ENCODE measurements around the gene CCDC187.
A peak's percentile ranks its signal among the peaks of the same experiment; 100 is the strongest.

Gene CCDC187

DNA sequence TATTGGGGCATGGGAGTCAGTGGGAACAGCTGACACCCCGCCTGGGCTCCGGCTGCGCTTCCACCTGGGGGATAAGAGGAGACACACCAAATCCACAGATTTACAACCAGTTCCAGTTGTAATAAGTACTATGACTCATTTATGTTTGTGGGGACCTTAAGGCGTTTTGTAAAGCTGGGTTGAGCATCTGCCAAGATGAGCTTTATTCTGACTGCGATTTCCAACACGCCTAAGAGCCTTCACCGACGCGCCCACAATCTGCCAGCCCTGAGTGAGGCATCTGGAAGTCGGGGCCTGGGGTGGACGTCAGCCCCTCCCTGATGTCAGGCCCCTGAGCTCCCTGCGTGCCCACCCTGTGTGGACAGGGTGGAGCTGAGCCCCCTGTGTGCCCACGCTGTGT is 84.6 kb downstream of the CCDC187 start:
- peak; percentile 16 for DNase-seq (ENCODE audit: low read depth)
- TF ChIP-seq, protein P1, sequence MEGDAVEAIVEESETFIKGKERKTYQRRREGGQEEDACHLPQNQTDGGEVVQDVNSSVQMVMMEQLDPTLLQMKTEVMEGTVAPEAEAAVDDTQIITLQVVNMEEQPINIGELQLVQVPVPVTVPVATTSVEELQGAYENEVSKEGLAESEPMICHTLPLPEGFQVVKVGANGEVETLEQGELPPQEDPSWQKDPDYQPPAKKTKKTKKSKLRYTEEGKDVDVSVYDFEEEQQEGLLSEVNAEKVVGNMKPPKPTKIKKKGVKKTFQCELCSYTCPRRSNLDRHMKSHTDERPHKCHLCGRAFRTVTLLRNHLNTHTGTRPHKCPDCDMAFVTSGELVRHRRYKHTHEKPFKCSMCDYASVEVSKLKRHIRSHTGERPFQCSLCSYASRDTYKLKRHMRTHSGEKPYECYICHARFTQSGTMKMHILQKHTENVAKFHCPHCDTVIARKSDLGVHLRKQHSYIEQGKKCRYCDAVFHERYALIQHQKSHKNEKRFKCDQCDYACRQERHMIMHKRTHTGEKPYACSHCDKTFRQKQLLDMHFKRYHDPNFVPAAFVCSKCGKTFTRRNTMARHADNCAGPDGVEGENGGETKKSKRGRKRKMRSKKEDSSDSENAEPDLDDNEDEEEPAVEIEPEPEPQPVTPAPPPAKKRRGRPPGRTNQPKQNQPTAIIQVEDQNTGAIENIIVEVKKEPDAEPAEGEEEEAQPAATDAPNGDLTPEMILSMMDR (conservative IDR thresholded peaks at IDR 0.05; ENCODE audit: low read depth, low read length): no peak
- H3K4me3 ChIP-seq (ENCODE audit: low read length): no peak overlapping the region

DNA sequence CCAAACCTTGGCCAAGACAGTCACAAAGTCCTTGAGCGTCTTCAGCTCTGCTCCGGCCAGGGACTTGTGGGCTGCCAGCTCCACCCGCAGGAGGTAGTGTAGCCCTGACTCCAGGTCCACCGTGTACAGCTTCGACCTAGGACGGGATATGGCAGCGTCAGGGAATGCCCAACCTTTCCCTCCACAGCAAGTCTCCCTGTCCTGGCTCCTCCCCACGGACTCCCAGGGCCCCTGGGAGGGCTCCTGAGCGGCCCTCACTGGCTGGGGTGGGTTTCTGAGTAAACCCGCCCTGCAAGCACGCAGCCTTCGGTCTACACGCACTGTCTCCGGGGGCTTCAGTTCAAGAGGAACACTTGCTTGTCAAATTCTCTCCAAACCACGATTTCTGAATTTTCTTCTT is 85.2 kb downstream of the CCDC187 start:
- TF ChIP-seq, protein P1 (conservative IDR thresholded peaks at IDR 0.05; ENCODE audit: low read depth, low read length): no peak

DNA sequence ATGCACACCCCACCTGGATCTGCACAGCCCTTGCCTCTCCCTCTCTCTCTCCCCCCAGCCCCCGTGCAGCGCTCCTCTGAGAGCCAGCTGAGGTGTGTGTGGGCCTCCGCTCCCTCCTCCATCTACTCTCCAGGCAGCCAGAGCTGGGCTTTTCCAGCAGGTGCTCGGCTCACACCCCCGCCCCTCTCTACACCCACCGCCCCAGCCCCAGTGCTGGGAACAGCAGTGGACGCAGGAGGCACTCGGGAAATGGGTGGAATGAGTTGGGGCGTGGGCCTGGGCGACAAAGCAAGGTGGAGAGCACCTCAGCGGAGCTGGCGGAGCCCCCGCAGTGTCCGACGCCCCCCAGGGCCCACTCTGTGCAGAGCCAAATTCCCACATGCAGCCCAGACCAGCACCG is 85.6 kb downstream of the CCDC187 start:
- H3K4me3 ChIP-seq (ENCODE audit: low read length): no peak overlapping the region
- TF ChIP-seq, protein P1 (conservative IDR thresholded peaks at IDR 0.05; ENCODE audit: low read depth, low read length): no peak
- DNase-seq (ENCODE audit: low read depth): no peak

More for the DNA sequence above, 85.2 kb downstream of the CCDC187 start:
- no peak for DNase-seq (ENCODE audit: low read depth)
- no peak overlapping the region for H3K4me3 ChIP-seq (ENCODE audit: low read length)

DNA sequence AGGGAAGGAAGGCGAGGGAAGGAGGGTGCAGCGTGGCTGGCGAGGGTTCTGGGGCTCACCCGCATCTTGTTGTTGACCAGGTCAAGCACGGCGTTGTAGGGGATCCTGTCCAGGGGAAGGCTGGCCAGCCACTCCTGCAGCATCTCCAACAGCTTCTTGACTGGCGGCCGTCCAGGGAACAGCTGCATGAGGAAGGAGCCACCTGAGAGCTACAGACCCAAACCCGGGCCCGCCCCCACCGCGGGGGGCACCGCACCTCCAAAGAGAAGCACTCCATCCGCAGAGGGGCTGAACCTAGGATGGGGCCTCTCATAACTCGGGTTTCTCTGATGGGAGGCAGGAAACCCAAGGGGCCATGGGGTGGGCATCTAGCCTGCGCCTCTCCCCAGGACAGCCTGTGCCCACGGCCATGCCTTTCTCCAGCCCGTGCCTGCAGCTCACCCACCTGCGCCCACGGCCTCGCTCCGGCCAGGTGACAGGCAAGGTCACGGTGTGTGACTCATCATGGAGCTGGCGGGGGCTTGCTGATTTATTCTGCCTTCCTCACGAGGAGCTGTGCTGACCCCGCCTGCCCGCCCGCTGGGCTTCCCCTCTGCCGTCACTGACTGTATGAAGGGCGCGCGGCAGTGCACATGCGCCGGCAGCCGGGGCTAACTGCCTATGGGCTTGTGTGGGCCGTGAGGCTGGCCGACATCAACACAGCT is 87.2 kb downstream of the CCDC187 start:
- TF ChIP-seq, protein P1 (conservative IDR thresholded peaks at IDR 0.05; ENCODE audit: low read depth, low read length): no peak
- DNase-seq (ENCODE audit: low read depth): no peak
- H3K4me3 ChIP-seq (ENCODE audit: low read length): no peak overlapping the region

DNA sequence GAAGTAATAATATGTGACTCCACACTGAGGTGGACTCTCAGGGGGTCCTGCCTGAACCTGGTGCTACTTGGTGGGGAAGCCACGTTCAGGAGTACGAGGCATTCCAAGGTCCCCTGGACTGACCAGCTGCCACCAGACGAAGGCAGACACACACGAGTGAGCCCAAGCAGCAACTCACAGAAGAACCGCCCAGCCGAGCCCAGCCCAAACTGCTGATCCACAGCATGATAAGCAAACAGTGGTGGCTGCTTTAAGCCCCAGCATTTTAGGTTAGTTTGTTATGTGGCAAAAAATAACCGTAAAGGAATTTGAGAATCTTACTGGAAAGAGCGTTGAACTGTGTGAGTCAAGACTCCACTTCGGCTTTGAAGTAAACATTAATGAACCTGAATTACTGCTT is 90.2 kb downstream of the CCDC187 start:
- TF ChIP-seq, protein P1 (conservative IDR thresholded peaks at IDR 0.05; ENCODE audit: low read depth, low read length): no peak
- no peak for DNase-seq (ENCODE audit: low read depth)
- H3K4me3 ChIP-seq (ENCODE audit: low read length): no peak overlapping the region

DNA sequence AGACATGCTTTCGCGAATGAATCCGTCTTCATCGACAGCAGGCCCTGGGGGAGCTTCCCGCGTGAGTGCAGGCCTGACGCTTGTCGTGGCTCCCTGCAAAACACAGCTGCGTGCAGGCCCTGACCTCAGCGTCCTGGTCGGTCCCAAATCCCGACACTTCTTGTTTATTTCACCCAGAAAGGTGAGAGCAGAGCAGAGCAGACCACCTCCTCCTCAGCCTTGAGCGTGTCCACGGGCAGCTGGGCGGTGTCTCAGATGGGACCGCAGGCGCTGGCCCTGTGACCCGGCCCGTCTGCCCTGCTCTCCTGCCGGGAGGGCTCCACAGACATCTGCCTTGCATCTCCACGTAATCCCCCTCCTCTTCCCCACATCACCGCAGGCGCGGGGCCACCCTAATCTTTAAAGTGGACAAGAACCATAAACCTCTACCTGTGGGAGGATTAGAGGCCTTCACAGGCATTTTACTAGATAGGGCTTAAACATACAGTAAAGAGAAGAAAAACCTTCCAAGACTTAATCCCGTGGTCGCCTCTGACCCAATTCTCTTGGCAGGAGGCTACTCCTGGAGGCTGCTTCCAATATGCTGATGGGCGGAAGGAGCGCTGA is 91.4 kb downstream of the CCDC187 start:
- no peak overlapping the region for H3K4me3 ChIP-seq (ENCODE audit: low read length)
- DNase-seq (ENCODE audit: low read depth): no peak
- TF ChIP-seq, protein P1 (conservative IDR thresholded peaks at IDR 0.05; ENCODE audit: low read depth, low read length): no peak

All from retinal pigment epithelial cell (primary cell).